Left ventricle myocardium superior (tissue), 1 donor: ENCODE data around the gene TFDP1. TPM values are rescaled to one million over a fixed set of nuclear protein-coding genes. Genes with fewer than 3 reads are reported as not detected.

Experiments
- ATAC-seq: fragments of 200-7000 bp; cut with Tn5 transposase; one replicate; pipeline ENCODE4 v1.9.1; 2020; ENCODE audit warnings: mild to moderate bottlenecking, moderate library complexity
- DNase-seq: peaks from one replicate; pipeline ENCODE4 v3.0.0-alpha.2; 2020
- intact Hi-C: fragments of 100-400 bp; cut with micrococcal nuclease; formaldehyde crosslinking; loops from one replicate; pipeline ENCODE4 v1.11.0; 2022
- total RNA-seq: library from RNA; stranded (reverse); fragmentation: NEBNext Ultra II Directional; extraction: Animal tissue kit (Norgen Biotek cat#: 25700); gene quantifications from one replicate; pipeline ENCODE4 v1.2.1, GENCODE V29; 2021
- donor health status: DM: no; HTN: yes; CAD: no; lungs with severe emphysema.

The TFDP1 gene
- total RNA-seq, 1 donor from 2014 or later: 45.1 TPM

- intact Hi-C loops: no loop called here
- DNase-seq (no peak), ATAC-seq (no peak)
These were observed 20.1 kb upstream of the TFDP1 start for GRCh38 chr13:113564331-113565023.

GRCh38 chr13:113565526-113566226 is 18.9 kb upstream of the TFDP1 start:
- DNase-seq (no peak), ATAC-seq (no peak)
- intact Hi-C loops: no loop called here

GRCh38 chr13:113566227-113566561 is 18.4 kb upstream of the TFDP1 start:
- DNase-seq (no peak), ATAC-seq (no peak)
- intact Hi-C loops: no loop called here

GRCh38 chr13:113567681-113568080 is 16.9 kb upstream of the TFDP1 start:
- intact Hi-C loops: no loop called here
- no peak for ATAC-seq
- no peak for DNase-seq

GRCh38 chr13:113573065-113573464 is 11.5 kb upstream of the TFDP1 start:
- ATAC-seq: no peak
- intact Hi-C loops: no loop called here
- no peak for DNase-seq

DNA sequence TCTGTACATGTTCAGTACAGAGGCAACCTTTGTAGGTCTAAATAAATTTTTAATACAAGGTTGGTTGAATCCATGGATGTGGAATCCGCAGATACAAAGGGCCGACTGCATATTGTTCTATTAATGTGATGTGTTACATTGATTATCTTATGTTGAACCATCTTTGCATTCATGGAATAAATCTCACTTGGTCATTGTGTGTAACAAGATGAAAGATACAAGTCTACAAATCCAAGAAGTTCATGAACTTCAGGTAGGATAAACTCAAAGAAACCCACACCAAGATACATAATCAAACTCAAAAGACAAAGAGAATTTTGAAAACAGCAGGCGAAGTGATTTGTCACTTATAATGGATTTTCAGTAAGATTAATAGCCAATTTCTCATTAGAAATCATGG is 8.0 kb upstream of the TFDP1 start:
- ATAC-seq: no peak
- no peak for DNase-seq
- intact Hi-C loops: no loop called here

GRCh38 chr13:113577881-113578435 is 6.6 kb upstream of the TFDP1 start:
- ATAC-seq (no peak), DNase-seq (no peak)
- intact Hi-C loops: no loop called here

DNA sequence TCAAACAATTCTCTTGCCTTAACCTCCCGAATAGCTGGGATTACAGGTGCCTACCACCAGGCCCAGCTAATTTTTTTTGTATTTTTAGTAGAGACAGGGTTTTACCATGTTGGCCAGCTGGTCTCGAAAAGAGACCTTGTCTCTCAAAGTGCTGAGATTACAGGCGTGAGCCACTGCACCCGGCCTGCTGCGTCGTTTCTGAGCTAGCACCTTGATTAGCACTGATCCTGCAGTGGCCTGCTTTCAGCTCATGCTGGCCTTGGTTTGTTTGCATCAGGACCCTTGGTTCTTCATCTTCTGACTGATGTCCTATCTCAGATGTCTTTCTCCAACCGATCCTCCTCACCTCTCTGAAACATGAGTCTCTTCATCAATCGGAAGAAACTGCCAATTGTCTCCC is 4.9 kb upstream of the TFDP1 start:
- intact Hi-C loops: no loop called here
- DNase-seq (no peak), ATAC-seq (no peak)

- DNase-seq (no peak), ATAC-seq (no peak)
- intact Hi-C loops: no loop called here
These were observed 2.7 kb upstream of the TFDP1 start for GRCh38 chr13:113581871-113582270.

DNA sequence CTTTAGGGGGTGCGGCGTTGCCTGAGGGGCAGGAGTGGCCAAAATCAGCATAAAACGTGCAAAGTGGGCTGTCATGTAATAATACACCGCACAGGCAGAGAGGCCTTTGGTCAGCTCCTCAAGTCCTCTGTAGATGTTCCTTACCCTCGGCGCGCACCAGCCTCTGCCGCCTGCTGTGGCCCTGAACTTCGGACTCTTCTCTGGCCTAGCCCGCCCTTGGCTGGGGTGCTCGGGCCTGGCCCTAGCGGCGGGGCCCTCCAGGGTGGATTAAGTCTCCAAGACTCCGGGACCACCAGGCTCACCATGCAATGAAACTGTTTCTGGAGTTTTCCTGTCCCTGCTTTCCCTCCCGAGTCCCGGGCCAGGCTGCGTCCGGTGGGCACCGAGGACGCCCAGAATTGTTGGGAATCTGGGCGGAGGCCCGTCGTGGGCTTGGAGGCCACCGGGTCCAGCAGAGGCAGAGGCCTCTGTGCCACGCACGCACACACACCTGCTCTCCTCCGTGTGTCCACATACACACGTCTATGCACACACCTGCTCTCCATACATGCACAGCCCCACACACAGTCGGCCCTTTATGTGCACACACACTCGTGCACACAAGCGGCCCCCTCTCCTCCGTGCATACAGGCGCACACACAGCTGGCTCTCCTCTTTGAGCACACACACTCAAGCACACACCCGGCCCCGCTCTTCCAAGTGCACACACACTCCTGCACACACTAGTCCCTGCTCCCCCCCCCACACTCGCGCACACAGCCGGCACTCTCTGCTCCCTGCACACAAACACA is 1.5 kb upstream of the TFDP1 start:
- DNase-seq: peak; percentile 25
- intact Hi-C loops: no loop called here
- no peak for ATAC-seq

GRCh38 chr13:113584870-113585671 is 518 bp downstream of the TFDP1 start:
- ATAC-seq: no peak
- intact Hi-C loops: no loop called here
- peak; percentile 45 for DNase-seq

- DNase-seq (no peak), ATAC-seq (no peak)
- intact Hi-C loops: no loop called here
These were observed 1.3 kb downstream of the TFDP1 start for GRCh38 chr13:113585896-113586295.

DNA sequence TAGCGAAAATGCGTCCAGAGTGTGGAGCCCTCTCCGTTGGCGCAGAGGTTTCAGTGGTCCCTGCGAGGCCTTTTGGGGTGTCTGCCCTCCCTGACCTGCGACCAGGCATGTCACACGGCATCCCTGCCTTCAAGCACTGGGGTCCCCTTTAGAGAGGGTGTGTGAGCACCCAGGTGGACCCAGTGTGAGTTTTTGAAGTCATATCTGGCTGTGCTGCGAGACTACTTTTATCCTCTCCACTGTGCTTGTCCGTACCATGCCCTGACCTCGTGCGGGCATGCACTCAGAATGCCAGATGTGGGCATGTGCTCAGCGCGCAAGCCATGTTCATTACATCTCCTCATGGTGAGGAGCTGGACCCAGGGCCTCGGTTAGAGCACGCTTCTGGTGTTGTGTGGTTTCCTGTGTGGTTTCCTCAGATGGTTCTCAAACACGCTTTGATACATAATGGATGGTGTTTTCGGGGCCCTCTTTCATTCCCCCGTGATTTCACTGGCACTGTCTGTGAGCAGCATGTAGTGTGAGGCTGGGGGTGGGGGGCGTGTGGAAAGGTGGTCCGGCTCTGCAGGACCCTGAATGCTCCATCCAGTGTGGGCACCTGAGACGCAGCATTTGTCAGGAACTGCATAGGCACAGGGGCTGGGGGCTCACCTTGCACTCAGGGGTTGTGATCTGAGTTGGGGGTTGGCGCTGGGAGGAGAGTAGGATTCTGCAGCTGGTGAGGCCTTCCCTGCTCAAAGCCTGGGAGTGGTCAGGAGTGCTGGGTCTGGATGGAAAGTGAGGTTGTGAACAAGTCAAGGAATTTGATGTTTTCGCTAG is 2.3 kb downstream of the TFDP1 start:
- ATAC-seq: no peak
- DNase-seq: no peak
- intact Hi-C loops: no loop called here

- intact Hi-C loops: no loop called here
- no peak for ATAC-seq
These were observed 4.0 kb downstream of the TFDP1 start for GRCh38 chr13:113588394-113589111.

DNA sequence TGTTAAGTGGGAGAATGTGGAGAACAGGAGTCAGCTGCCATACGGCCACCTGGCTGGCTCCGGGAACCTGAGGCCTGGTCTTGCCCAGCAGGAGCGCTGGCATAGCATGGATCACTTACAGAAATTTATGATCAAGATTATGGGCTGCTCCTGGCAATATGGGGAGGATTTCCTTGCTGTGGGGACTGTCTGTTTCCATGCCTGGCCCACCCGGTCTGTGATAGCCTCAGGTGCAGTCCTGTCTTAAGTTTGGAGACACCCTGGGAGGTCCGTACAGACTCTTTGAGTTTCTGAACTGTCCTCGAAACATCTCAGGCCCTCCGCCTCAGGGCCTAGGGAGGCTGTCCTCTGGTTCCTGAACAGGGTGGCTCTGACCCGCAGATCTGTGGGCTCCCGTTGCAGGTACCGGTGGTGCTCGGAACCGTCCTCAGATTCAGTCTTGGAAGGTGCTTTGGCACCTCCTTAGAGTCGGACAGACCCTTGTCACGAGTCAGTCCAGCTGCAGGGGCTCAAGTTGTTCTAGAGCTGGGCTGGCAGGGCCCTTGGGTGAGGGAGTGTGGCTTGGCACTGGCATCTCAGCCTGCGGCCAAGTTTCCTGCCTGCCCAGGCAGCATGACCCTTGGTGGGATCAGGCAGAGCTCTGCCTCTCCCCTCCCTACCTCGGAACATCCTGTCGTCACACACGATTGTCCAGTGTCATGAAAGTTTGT is 4.9 kb downstream of the TFDP1 start:
- intact Hi-C loops: no loop called here
- peak; percentile 77 for DNase-seq
- ATAC-seq: peak; percentile 92

More at GRCh38 chr13:113588394-113589111, 4.0 kb downstream of the TFDP1 start:
- DNase-seq: no peak

- DNase-seq: no peak
- ATAC-seq: no peak
- intact Hi-C loops: no loop called here
These were observed 5.4 kb downstream of the TFDP1 start for GRCh38 chr13:113589961-113590339.

GRCh38 chr13:113591750-113592149 is 7.2 kb downstream of the TFDP1 start:
- DNase-seq: no peak
- intact Hi-C loops: no loop called here
- ATAC-seq: no peak
